A204.1 (cell line): ENCODE data around the gene CFAP61.
"Not testable (repeated sequence)": the region's sequence is repeated elsewhere in the genome, so short reads cannot be mapped to it uniquely, and the experiment has no call there.

Experiments used
- FAIRE-seq: peaks from 2 replicates; lab custom pipeline; 2012; peaks lifted over from hg19 to GRCh38; lab: Jason Lieb, UNC

CFAP61 gene

GRCh38 chr20:20327746-20328145 is 275.4 kb downstream of the CFAP61 start:
- FAIRE-seq, result no peak

- FAIRE-seq, result no peak
Measured at GRCh38 chr20:20329564-20329963, 277.2 kb downstream of the CFAP61 start.

- no peak for FAIRE-seq
Measured at GRCh38 chr20:20331156-20331555, 278.8 kb downstream of the CFAP61 start.

- no peak for FAIRE-seq
Measured at GRCh38 chr20:20331817-20332216, 279.5 kb downstream of the CFAP61 start.

GRCh38 chr20:20333866-20334265 is 281.5 kb downstream of the CFAP61 start:
- FAIRE-seq, result no peak

- FAIRE-seq, result no peak
Measured at GRCh38 chr20:20334489-20334888, 282.2 kb downstream of the CFAP61 start.

GRCh38 chr20:20338133-20338730 is 285.9 kb downstream of the CFAP61 start:
- FAIRE-seq, result no peak

- FAIRE-seq, result no peak
Measured at GRCh38 chr20:20340443-20340842, 288.1 kb downstream of the CFAP61 start.

GRCh38 chr20:20341371-20341770 is 289.0 kb downstream of the CFAP61 start:
- no peak for FAIRE-seq

- no peak for FAIRE-seq
Measured at GRCh38 chr20:20342066-20342465, 289.7 kb downstream of the CFAP61 start.

- no peak for FAIRE-seq
Measured at GRCh38 chr20:20343932-20344331, 291.6 kb downstream of the CFAP61 start.

GRCh38 chr20:20344476-20344875 is 292.1 kb downstream of the CFAP61 start:
- FAIRE-seq, result no peak

- FAIRE-seq, result no peak
Measured at GRCh38 chr20:20353576-20353975, 301.2 kb downstream of the CFAP61 start.

- FAIRE-seq, result not testable (repeated sequence)
Measured at GRCh38 chr20:20355503-20355902, 303.2 kb downstream of the CFAP61 start.

- FAIRE-seq, result no peak
Measured at GRCh38 chr20:20358801-20359200, 306.5 kb downstream of the CFAP61 start.

GRCh38 chr20:20359628-20360027 is 307.3 kb downstream of the CFAP61 start:
- no peak for FAIRE-seq

- peak; percentile 83 for FAIRE-seq
Measured at GRCh38 chr20:20360464-20360863, 308.1 kb downstream of the CFAP61 start.

- no peak for FAIRE-seq
Measured at GRCh38 chr20:20362774-20363433, 310.6 kb downstream of the CFAP61 start.

- FAIRE-seq, result no peak
Measured at GRCh38 chr20:20363434-20363798, 311.1 kb downstream of the CFAP61 start.

GRCh38 chr20:20363799-20364592 is 311.7 kb downstream of the CFAP61 start:
- no peak for FAIRE-seq

GRCh38 chr20:20364593-20365479 is 312.5 kb downstream of the CFAP61 start:
- FAIRE-seq, result no peak

- no peak for FAIRE-seq
Measured at GRCh38 chr20:20365480-20366161, 313.3 kb downstream of the CFAP61 start.
